ENCODE results near the gene CARNS1.

Gene CARNS1

DNA sequence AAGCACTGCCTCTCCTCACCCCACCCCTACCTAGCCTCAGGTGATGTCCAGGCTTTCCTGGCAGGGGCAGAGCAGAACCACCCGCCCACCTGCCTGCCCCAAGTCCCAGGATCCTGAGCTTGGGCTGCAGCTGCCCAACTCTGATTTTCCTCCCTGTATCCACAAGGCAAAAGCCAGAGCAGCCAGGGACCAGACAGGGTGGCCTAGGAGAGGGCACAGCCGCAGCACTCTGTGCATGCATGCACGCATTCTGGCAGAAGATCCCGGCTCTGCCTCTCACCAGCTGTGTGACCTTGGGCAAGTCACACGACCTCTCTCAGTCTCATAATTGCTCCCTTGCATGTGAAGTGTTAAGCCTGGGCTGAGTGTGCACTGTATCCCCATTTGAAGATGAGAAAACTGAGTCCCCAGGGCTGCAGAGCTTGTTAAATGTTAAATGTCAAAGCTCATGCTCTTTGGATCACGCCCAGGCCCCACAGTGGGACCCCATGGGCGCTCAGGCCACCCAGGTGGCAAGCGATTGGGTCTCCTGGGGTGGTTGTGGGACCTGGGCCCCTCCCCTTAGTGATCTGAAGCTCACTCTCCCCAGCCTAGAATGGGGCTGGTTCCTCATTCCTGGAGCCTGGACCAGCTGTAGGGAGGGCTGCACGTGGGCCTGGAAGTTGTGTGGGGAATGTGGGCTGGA, 2.8 kb upstream of the CARNS1 start:
- TF ChIP-seq, protein P1, sequence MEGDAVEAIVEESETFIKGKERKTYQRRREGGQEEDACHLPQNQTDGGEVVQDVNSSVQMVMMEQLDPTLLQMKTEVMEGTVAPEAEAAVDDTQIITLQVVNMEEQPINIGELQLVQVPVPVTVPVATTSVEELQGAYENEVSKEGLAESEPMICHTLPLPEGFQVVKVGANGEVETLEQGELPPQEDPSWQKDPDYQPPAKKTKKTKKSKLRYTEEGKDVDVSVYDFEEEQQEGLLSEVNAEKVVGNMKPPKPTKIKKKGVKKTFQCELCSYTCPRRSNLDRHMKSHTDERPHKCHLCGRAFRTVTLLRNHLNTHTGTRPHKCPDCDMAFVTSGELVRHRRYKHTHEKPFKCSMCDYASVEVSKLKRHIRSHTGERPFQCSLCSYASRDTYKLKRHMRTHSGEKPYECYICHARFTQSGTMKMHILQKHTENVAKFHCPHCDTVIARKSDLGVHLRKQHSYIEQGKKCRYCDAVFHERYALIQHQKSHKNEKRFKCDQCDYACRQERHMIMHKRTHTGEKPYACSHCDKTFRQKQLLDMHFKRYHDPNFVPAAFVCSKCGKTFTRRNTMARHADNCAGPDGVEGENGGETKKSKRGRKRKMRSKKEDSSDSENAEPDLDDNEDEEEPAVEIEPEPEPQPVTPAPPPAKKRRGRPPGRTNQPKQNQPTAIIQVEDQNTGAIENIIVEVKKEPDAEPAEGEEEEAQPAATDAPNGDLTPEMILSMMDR (IDR thresholded peaks at IDR 0.05; ENCODE audit: control insufficient read depth, insufficient read depth, low read depth, low read length, missing control alignments) = no peak
- no peak for DNase-seq (ENCODE audit: low read depth)
- no peak overlapping the region for H3K4me3 ChIP-seq (ENCODE audit: control insufficient read depth, low read depth, low read length)

DNA sequence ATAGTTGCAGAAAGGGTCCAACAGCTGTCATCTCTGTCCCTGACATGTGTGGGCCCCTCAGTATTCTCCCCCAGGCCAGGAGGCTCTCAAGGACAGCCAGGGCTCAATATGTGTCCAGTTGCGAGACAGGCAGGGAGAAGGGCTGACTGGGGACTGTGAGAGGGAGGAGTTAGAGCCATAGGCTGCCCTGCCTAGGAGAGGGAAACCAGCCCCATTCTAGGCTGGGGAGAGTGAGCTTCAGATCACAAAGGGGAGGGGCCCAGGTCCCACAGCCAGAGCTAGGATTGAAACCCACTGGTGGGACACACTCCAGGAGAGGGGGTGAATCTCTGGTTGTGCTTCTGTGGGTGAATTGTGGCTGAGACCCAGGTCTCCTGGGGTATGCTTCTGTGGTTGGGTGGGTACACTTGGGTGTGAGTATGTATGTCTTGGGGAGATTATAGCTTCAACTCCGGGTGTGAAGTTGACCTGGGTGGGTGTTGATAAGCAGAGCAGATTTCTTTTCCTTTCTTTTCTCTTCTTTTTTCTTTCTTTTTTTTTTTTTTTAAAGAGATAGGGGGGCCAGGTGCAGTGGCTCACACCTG, 2.1 kb upstream of the CARNS1 start:
- DNase-seq (ENCODE audit: low read depth) = no peak
- TF ChIP-seq, protein P1 (IDR thresholded peaks at IDR 0.05; ENCODE audit: control insufficient read depth, insufficient read depth, low read depth, low read length, missing control alignments) = no peak
- no peak overlapping the region for H3K4me3 ChIP-seq (ENCODE audit: control insufficient read depth, low read depth, low read length)

DNA sequence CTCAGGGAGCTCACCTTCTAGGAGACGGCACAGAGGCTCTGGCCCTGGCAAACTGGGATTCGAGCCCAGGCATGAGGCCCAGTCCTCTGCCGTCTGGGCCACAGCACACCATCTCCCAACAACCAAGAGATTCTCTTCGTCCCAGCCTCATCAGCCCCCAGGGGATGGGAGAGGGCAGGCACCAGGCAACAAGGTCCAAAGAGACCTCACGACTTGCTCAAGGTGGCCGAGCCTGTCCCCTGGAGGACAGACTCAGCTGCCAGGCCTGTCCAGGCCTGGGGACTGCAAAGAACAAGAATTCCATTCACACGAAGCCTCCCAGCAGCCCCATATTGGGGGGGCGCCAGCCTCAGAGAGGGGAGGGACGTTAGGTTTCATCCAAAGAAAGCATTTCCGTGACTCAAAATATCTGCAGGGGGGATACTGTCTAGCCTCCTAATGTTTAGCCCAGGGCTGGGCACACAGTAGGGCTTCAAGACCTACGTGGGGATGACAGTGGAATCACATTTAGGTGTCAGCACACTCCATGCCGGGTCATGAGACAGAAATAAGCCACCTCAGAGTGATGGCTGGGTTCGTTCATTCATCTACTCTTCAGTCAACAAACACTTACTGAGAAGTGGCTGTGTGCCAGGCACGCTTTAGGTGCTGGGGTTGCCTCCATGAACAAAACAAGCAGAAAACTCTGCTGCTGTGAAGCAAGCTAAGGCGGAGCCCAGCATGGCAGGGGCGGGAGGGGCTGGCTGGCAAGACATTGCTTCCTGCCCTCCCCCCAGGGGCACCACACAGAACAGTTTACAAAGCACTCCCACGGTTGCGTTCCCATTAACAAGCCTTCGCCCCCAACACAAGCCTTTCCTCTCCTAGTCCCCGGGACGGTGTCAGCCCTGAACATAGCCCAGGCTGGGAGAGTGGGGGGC, 1.2 kb downstream of the CARNS1 start:
- TF ChIP-seq, protein P1 (IDR thresholded peaks at IDR 0.05; ENCODE audit: control insufficient read depth, insufficient read depth, low read depth, low read length, missing control alignments) = no peak
- DNase-seq (ENCODE audit: low read depth) = no peak
- H3K4me3 ChIP-seq (ENCODE audit: control insufficient read depth, low read depth, low read length) = no peak overlapping the region

DNA sequence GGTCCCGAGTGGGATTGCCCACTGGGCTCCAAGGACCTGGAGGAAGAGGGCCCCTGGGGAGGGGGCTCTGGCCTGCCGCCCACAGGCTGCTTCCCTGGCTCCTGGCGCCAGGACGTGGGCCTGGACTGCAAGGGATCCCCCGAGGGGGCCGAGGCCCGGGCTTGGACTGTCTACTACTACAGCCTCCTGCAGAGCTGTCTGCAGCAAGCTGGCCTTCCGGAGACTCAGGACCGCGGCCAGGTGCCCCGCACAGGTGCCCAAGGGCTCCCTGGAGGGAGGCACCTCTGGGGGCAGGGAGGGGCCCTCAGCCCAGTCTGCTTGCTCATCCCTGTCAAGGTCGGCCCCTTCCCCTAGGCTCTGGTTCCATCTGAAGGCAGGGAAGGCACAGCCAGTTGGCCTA, 1.9 kb downstream of the CARNS1 start:
- no peak overlapping the region for H3K4me3 ChIP-seq (ENCODE audit: control insufficient read depth, low read depth, low read length)
- no peak for DNase-seq (ENCODE audit: low read depth)
- TF ChIP-seq, protein P1 (IDR thresholded peaks at IDR 0.05; ENCODE audit: control insufficient read depth, insufficient read depth, low read depth, low read length, missing control alignments) = no peak

DNA sequence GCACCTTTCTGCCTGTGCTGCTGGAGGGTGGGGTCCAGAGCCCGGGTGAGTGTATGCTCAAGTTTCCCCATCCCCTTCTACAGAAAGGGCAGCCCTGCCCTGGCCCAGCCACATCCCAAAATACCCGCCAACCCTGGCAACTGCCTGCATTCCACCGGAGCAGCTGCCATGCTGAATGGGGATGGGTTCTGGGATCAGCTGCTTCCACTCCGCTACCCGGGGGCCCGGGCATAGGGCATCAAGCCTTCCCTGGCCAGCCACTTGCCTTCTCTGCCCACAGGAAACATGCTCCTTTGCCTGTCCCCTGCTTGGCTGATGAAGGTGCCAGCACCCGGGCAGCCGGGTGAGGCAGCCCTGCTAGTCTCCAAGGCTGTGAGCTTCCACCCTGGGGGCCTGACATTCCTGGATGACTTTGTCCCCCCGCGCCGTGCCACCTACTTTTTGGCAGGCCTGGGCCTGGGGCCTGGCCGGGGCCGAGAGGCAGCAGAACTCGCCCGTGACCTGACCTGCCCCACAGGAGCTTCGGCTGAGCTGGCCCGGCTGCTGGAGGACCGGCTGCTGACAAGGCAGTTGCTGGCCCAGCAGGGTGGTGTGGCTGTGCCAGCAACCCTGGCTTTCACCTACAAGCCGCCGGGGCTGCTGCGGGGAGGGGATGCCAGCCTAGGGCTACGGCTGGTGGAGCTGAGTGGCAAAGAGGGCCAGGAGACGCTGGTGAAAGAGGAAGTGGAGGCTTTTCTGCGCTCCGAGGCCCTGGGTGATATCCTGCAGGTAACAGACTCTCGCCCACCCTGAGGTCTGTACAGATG, 3.2 kb downstream of the CARNS1 start:
- H3K4me3 ChIP-seq (ENCODE audit: control insufficient read depth, low read depth, low read length) = no peak overlapping the region
- DNase-seq (ENCODE audit: low read depth) = no peak
- TF ChIP-seq, protein P1 (IDR thresholded peaks at IDR 0.05; ENCODE audit: control insufficient read depth, insufficient read depth, low read depth, low read length, missing control alignments) = no peak

All from AG09309 (cell line).